ENCODE data around the gene SOWAHB. TPM values are rescaled to one million over a fixed set of nuclear protein-coding genes. Genes with fewer than 3 reads are reported as not detected.

Gene SOWAHB
- total RNA-seq, result not detected

- H3K4me1 Mint-ChIP-seq (ENCODE audit: low read depth), result peaks cover 5% of the 10 kb centered on the region
- ATAC-seq (replicated peaks in 1 of 2) (peak; percentile 70), DNase-seq (peak; percentile 24 to 27)
- no peaks in the 10 kb centered on the region for H3K36me3 Mint-ChIP-seq (ENCODE audit: insufficient read depth in 2 of 2)
- peaks cover 16% of the 10 kb centered on the region for H3K27me3 Mint-ChIP-seq (ENCODE audit: low read depth)
- H3K9me3 Mint-ChIP-seq, result no peaks in the 10 kb centered on the region
- H3K4me3 Mint-ChIP-seq, result peak within 1 kb of the TSS; percentile 26 to 75
- no peak within 1 kb of the TSS for H3K27ac Mint-ChIP-seq
Observed at GRCh38 chr4:76897536-76898384, at the start of gene SOWAHB. Gene SOWAHB (minus strand): TSS chr4:76898144. CDS start chr4:76897849, 295 bp downstream.

GRCh38 chr4:76947369-76947768 lies 49.4 kb upstream of the SOWAHB start:
- Mint-ChIP-seq H3K9me3 (no peaks in the 10 kb centered on the region), H3K27me3 (ENCODE audit: low read depth) (peaks cover 29% of the 10 kb centered on the region), H3K4me3 (no peak overlapping the region), H3K36me3 (ENCODE audit: insufficient read depth in 2 of 2) (no peaks in the 10 kb centered on the region), H3K27ac (no peak overlapping the region), H3K4me1 (ENCODE audit: low read depth) (peaks cover 8% of the 10 kb centered on the region)
- ATAC-seq (replicated peaks in 1 of 2), result no peak
- no peak for DNase-seq

- ATAC-seq (replicated peaks in 1 of 2) (no peak), DNase-seq (no peak)
- no peak overlapping the region for H3K4me3 Mint-ChIP-seq
- H3K36me3 Mint-ChIP-seq (ENCODE audit: insufficient read depth in 2 of 2), result no peaks in the 10 kb centered on the region
- H3K27me3 Mint-ChIP-seq (ENCODE audit: low read depth), result peaks cover 18% of the 10 kb centered on the region
- H3K27ac Mint-ChIP-seq, result no peak overlapping the region
- no peaks in the 10 kb centered on the region for H3K4me1 Mint-ChIP-seq (ENCODE audit: low read depth)
- peaks cover 0 to 1% of the 10 kb centered on the region in 2 donors for H3K9me3 Mint-ChIP-seq
Observed at GRCh38 chr4:76943790-76944189, 45.8 kb upstream of the SOWAHB start.

GRCh38 chr4:76943129-76943620 lies 45.2 kb upstream of the SOWAHB start:
- DNase-seq, result no peak
- H3K36me3 Mint-ChIP-seq (ENCODE audit: insufficient read depth in 2 of 2), result no peaks in the 10 kb centered on the region
- H3K27ac Mint-ChIP-seq, result no peak overlapping the region
- H3K27me3 Mint-ChIP-seq (ENCODE audit: low read depth), result peaks cover 12% of the 10 kb centered on the region
- ATAC-seq (replicated peaks in 1 of 2), result no peak
- H3K4me3 Mint-ChIP-seq, result no peak overlapping the region
- H3K4me1 Mint-ChIP-seq (ENCODE audit: low read depth), result no peaks in the 10 kb centered on the region
- peaks cover under 1 to 1% of the 10 kb centered on the region in 2 donors for H3K9me3 Mint-ChIP-seq

GRCh38 chr4:76939184-76939583 lies 41.2 kb upstream of the SOWAHB start:
- no peak overlapping the region for H3K27ac Mint-ChIP-seq
- H3K36me3 Mint-ChIP-seq (ENCODE audit: insufficient read depth in 2 of 2), result no peaks in the 10 kb centered on the region
- peaks cover 6% of the 10 kb centered on the region for H3K27me3 Mint-ChIP-seq (ENCODE audit: low read depth)
- DNase-seq (no peak), ATAC-seq (replicated peaks in 1 of 2) (no peak)
- peaks cover 1 to 2% of the 10 kb centered on the region in 2 donors for H3K9me3 Mint-ChIP-seq
- no peaks in the 10 kb centered on the region for H3K4me1 Mint-ChIP-seq (ENCODE audit: low read depth)
- no peak overlapping the region for H3K4me3 Mint-ChIP-seq

- ATAC-seq (replicated peaks in 1 of 2), result no peak
- no peak for DNase-seq
- H3K27me3 Mint-ChIP-seq (ENCODE audit: low read depth), result peaks cover 19% of the 10 kb centered on the region
- no peaks in the 10 kb centered on the region for H3K36me3 Mint-ChIP-seq (ENCODE audit: insufficient read depth in 2 of 2)
- no peaks in the 10 kb centered on the region for H3K9me3 Mint-ChIP-seq
- H3K27ac Mint-ChIP-seq, result no peak overlapping the region
- no peaks in the 10 kb centered on the region for H3K4me1 Mint-ChIP-seq (ENCODE audit: low read depth)
- no peak overlapping the region for H3K4me3 Mint-ChIP-seq
Observed at GRCh38 chr4:76931576-76932276, 33.8 kb upstream of the SOWAHB start.

- Mint-ChIP-seq H3K4me3 (no peak overlapping the region), H3K9me3 (no peaks in the 10 kb centered on the region), H3K36me3 (ENCODE audit: insufficient read depth in 2 of 2) (no peaks in the 10 kb centered on the region), H3K4me1 (ENCODE audit: low read depth) (no peaks in the 10 kb centered on the region), H3K27me3 (ENCODE audit: low read depth) (peaks cover 19% of the 10 kb centered on the region), H3K27ac (no peak overlapping the region)
- ATAC-seq (replicated peaks in 1 of 2) (no peak), DNase-seq (no peak)
Observed at GRCh38 chr4:76931087-76931486, 33.1 kb upstream of the SOWAHB start.

- no peaks in the 10 kb centered on the region for H3K9me3 Mint-ChIP-seq
- no peak for ATAC-seq (replicated peaks in 1 of 2)
Observed at GRCh38 chr4:76930685-76931084, 32.7 kb upstream of the SOWAHB start.

GRCh38 chr4:76926841-76927240 lies 28.9 kb upstream of the SOWAHB start:
- H3K4me3 Mint-ChIP-seq, result no peak overlapping the region
- DNase-seq, result no peak
- no peak overlapping the region for H3K27ac Mint-ChIP-seq
- peaks cover 13% of the 10 kb centered on the region for H3K27me3 Mint-ChIP-seq (ENCODE audit: low read depth)
- no peaks in the 10 kb centered on the region for H3K4me1 Mint-ChIP-seq (ENCODE audit: low read depth)
- H3K36me3 Mint-ChIP-seq (ENCODE audit: insufficient read depth in 2 of 2), result no peaks in the 10 kb centered on the region
- no peaks in the 10 kb centered on the region for H3K9me3 Mint-ChIP-seq
- ATAC-seq (replicated peaks in 1 of 2), result no peak

More at GRCh38 chr4:76930685-76931084, 32.7 kb upstream of the SOWAHB start:
- Mint-ChIP-seq H3K4me1 (ENCODE audit: low read depth) (no peaks in the 10 kb centered on the region), H3K4me3 (no peak overlapping the region), H3K36me3 (ENCODE audit: insufficient read depth in 2 of 2) (no peaks in the 10 kb centered on the region), H3K27me3 (ENCODE audit: low read depth) (peaks cover 19% of the 10 kb centered on the region), H3K27ac (no peak overlapping the region)
- no peak for DNase-seq

- no peak for DNase-seq
- Mint-ChIP-seq H3K4me1 (ENCODE audit: low read depth) (no peaks in the 10 kb centered on the region), H3K36me3 (ENCODE audit: insufficient read depth in 2 of 2) (no peaks in the 10 kb centered on the region), H3K4me3 (no peak overlapping the region), H3K27me3 (ENCODE audit: low read depth) (peaks cover 5% of the 10 kb centered on the region), H3K27ac (no peak overlapping the region), H3K9me3 (no peaks in the 10 kb centered on the region)
- ATAC-seq (replicated peaks in 1 of 2), result no peak
Observed at GRCh38 chr4:76923619-76924357, 25.8 kb upstream of the SOWAHB start.

GRCh38 chr4:76920715-76921114 lies 22.8 kb upstream of the SOWAHB start:
- Mint-ChIP-seq H3K27ac (no peak overlapping the region), H3K9me3 (no peaks in the 10 kb centered on the region), H3K27me3 (ENCODE audit: low read depth) (peaks cover 5% of the 10 kb centered on the region), H3K4me1 (ENCODE audit: low read depth) (no peaks in the 10 kb centered on the region), H3K4me3 (no peak overlapping the region), H3K36me3 (ENCODE audit: insufficient read depth in 2 of 2) (no peaks in the 10 kb centered on the region)
- no peak for ATAC-seq (replicated peaks in 1 of 2)
- DNase-seq, result no peak

GRCh38 chr4:76909711-76910110 lies 11.8 kb upstream of the SOWAHB start:
- DNase-seq, result no peak
- no peak overlapping the region for H3K4me3 Mint-ChIP-seq
- H3K36me3 Mint-ChIP-seq (ENCODE audit: insufficient read depth in 2 of 2), result peaks cover 2% of the 10 kb centered on the region in 2 donors
- H3K9me3 Mint-ChIP-seq, result peaks cover 7% of the 10 kb centered on the region in 2 donors
- ATAC-seq (replicated peaks in 1 of 2), result no peak
- no peak overlapping the region for H3K27ac Mint-ChIP-seq
- H3K27me3 Mint-ChIP-seq (ENCODE audit: low read depth), result peaks cover 19% of the 10 kb centered on the region
- no peaks in the 10 kb centered on the region for H3K4me1 Mint-ChIP-seq (ENCODE audit: low read depth)

GRCh38 chr4:76905521-76905920 lies 7.6 kb upstream of the SOWAHB start:
- peaks cover 10% of the 10 kb centered on the region for H3K27me3 Mint-ChIP-seq (ENCODE audit: low read depth)
- no peak overlapping the region for H3K4me3 Mint-ChIP-seq
- H3K27ac Mint-ChIP-seq, result no peak overlapping the region
- H3K36me3 Mint-ChIP-seq (ENCODE audit: insufficient read depth in 2 of 2), result peaks cover 2% of the 10 kb centered on the region in 2 donors
- peaks cover 7% of the 10 kb centered on the region in 2 donors for H3K9me3 Mint-ChIP-seq
- DNase-seq, result no peak
- no peaks in the 10 kb centered on the region for H3K4me1 Mint-ChIP-seq (ENCODE audit: low read depth)
- ATAC-seq (replicated peaks in 1 of 2), result no peak
